HL-60/S4 treated with retinoic acid at 250 ng/mL for 4 days and 3 days (cell line): ENCODE measurements around the gene STK32B.
"Not testable (repeated sequence)": the region's sequence is repeated elsewhere in the genome, so short reads cannot be mapped to it uniquely, and the experiment has no call there.

Experiments used
- in situ Hi-C: fragments of 300-500 bp; cut with MboI; formaldehyde crosslinking; loops from 2 replicates; pipeline ENCODE4 v1.7.0; 2022; ENCODE audit warnings: low sequenced_read_pairs

STK32B gene

DNA sequence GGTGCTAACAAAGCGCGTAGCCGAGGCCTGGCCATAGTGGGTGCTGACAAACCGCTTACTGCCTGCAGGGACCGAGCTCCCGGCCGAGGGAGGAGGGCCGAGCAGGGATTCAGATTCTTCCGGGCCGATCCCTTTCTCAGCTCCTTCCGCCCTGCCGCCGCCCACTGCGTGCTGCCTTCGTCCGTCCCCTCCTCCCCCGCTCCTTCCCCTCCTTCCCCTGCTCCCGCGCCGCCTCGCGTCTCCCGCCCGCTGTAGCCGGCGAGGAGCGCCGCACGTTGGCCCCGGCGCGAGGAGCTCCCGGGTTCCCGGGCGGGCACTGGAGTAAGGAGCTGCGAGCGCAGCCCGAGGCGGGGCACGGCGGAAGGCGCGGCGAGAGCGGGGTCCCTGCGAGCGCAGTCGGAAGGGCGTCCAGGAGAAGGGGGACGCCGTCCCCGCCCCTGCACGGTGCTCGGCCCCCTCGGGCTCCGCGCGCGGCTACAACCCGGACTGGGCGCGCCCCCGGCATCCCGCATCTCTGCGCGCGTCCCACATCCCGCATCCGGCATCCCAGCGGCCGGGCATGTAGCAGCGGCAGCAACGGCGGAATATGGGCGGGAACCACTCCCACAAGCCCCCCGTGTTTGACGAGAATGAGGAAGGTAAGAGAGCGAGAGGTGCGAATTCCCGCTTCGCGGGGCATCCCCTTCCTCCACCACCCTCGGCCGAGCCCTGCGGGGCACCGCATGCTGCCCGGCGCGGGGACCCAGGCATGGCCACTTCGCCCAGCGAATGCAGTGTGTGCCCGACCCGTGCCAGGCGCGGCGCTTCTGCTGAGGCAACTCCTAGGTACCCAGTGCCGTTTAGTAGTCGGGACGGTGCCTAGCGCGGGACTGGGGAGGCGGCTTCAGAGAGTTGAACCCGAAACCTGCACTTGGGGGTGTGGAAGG, at the start of gene STK32B:
STK32B (plus strand) TSS at position 203 of the 926 bp plus-strand sequence.
- in situ Hi-C loops, result no loop called here

DNA sequence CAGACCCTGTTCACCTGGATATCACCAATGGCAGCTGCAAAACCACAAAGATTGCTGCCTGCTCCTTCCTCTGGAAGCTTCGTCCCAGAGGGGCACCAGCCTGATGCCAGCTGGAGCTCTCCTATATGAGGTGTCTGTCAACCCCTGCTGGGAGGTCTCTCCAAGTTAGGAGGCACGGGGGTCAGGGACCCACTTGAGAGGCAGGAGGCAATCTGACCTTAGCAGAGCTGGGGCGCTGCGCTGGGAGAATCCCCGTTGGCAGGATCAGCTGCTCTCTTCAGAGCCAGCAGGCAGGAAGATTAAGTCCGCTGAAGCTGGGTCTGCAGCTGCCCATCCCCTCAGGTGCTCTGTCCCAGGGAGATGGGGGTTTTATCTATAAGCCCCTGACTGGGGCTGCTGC, 49.6 kb upstream of the STK32B start:
- in situ Hi-C loops, result not testable (repeated sequence)

DNA sequence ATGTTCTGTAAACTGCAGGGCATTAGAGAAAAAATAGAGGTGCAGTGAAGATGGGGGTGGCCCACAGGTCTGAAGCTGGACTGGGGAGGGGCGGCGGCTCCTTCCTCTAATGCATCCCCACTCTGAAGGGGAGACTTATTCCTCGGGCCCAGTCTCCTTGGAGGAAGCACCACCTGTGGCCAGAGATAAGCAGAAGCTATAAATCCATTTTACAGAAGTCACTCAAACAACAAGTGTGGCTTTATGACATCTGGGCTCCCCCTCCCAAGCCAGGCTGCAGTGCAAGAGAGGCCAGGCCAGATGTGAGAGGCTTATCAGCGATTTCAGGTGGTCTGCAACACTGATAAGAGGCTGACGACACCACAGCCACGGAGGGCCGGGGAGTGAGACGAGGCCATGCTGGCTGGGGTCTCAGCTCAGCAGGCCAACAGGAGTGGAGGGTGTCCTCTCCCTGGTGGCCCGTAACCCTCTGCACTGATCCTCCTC, 47.9 kb upstream of the STK32B start:
- in situ Hi-C loops, result no loop called here

DNA sequence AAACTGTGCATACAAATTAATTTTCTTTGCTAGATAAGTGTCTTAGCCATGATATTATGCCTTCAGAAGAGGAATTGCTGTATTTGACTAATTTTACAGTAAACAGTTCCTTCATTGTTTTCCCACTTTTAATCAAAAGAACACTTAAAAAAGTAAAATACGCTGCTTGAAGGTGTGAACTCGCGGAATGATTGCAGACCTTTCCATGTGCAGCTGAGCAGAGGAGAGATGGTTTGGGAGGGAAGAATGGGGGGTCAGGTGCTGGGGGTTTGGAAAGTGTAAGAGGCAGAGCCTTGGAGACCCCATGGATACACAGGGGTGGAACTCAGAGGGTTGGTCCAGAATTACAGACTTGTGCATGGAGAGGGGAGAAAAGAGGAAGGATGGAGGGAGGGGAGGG, 47.4 kb upstream of the STK32B start:
- in situ Hi-C loops, result no loop called here

DNA sequence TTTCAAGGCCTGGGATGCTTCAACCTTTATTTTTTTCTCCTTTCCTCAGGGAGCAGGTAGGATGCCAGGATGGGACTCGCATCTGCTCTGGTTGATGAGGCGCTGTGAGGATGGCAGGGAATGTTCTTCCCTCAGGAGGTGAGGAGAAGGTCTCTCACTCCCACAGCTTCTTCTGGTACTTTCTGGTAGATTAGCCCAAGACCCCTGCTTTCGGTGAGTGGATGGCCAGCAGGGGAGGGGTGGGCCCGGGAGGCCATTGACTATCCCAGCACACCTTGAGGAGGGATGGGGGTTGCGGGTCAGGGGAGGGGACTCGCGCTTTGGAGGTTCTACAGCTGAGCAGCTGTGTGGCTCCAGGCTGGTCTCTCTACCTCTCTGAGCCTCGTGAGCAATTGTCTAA, 46.8 kb upstream of the STK32B start:
- in situ Hi-C loops, result no loop called here

DNA sequence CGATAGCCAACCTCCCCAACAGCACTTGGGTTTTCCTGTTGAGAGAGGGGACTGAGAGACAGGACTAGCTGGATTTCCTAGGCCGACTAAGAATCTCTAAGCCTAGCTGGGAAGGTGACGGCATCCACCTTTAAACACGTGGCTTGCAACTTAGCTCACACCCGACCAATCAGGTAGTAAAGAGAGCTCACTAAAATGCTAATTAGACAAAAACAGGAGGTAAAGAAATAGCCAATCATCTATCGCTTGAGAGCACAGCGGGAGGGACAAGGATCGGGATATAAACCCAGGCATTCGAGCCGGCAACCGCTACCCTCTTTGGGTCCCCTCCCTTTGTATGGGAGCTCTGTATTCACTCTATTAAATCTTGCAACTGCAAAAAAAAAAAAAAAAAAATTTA, 44.3 kb upstream of the STK32B start:
- in situ Hi-C loops, result not testable (repeated sequence)

DNA sequence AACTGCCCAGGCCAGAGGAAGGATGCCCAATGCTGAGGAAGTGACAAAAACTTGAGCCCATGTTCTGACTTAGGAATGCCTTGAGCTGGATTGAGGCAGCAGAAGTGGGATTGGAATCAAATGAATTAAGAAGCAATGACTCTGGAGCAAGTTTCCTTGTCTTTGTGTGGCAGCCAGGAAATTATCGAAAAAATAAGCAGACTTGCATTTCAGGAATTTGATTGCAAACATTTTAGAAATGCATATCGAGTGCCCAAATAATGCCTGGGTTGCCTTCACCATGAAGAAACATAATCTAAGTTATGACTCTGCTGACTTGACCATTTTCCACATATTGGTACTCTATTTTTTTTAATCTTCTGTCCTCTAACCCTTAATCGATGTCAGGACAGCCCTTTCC, 41.5 kb upstream of the STK32B start:
- in situ Hi-C loops, result no loop called here

DNA sequence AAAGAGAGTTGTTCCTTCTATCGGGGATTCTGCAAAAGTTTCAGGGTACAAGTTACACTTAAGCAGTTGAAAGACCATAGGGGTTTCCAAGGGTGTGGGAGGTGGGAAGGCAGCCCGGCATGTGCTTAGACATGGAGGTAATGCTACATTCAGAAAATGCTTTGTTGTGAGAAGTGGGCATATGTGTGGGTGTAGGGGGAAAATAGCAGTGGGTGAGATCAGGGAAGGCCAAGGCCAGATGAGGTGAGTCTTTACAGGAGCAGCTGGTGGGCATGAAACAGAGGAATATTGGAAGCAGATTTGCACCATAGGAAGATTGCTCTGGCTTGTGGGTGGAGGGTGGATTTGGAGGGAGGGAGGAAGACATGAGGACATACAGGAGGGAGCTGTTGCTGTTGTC, 40.3 kb upstream of the STK32B start:
- in situ Hi-C loops, result no loop called here

DNA sequence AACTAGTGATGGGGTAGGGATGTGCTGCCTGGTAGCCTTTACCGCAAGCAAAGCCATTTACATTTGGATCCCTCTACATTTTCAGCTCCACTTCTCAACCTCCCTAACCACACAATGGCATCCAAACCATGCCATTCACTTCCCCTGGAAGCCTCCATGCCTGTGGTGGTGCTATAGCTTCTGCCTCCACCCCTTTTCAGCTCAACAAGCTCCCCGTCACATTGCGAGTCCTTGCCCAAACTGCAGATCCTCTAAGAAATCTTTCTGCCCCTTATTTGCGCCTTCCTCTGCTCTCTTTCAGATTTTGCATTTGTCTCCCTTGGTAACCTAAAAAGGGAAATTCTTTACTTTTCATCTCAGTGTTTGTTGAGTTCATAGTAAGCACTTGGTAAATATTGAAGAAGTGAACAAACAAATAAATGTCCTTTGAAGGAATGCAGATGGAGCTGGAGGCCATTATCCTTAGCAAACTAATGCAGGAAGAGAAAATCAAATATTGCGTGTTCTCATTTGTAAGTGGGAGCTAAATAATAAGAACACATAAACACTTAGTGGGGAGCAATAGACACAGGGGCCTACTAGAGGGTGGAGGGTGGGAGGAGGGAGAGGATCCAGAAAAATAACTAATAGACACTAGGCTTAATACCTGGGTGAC, 38.9 kb upstream of the STK32B start:
- in situ Hi-C loops, result no loop called here

DNA sequence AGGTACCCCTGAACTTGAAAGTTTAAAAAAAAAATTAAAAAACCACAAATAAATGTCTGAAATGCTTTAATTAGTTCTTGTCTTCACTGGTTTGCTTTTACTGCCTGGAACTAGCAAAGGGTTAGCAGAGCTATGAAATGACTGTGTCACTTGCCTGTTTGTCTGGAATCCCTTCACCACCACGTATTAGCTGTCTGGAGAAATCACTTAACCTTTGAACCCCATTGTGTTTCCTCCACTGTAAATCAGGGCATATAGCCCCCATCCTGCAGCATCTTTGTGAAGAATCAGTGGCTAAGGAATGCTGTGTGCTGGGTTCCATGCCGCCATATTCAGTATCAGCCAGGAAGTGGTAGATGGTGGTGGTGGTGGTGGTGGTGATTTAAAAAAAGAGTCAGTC, 38.3 kb upstream of the STK32B start:
- in situ Hi-C loops, result no loop called here

DNA sequence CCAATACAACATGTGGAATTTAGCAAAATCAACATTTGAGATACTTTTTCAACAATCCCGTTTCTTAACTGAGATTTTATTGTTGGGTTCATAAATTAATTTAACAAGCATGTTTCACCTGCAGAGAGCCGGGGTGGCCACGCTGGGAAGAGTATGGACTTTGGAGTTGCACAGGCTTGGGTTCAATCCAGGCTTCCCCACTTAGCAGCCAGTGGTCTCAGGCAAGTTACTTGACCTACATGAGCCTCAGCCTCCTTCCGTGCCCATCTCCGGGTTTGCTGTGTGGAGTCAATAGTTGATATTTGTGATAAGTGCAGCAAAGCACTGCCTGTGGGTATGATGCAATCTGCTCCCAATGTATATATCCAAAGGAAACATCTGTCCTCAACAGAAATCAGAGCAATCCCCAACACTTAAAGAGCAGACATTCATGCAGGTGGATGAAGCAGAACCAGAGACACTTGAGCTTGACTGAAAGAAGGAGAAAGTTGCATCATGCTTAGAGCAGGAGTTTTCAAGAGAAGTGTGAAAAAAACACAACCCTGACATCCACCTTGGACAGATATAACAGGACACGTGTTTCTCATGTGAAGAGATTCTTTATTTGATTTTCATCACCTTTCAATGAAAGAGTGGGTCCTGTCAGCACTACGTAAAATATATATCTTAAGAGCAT, 37.1 kb upstream of the STK32B start:
- in situ Hi-C loops, result no loop called here

DNA sequence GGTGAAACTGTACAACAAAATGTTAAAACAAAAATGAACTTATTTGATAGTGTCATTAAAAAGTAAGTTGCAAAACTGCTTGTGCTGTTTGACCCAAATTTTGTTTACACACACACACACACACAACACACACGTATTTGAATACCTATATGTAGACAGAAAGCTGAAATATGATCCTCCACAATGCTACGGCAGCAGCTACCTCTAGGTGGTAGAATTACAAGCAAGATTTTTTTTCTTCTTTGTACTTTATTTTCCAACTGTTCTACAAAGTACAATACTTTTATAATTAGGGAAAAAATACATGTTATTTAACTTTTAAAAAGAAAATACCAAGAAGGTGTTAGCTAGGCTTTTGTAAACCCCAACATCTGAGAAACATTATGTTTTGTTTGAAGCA, 33.2 kb upstream of the STK32B start:
- in situ Hi-C loops, result no loop called here

DNA sequence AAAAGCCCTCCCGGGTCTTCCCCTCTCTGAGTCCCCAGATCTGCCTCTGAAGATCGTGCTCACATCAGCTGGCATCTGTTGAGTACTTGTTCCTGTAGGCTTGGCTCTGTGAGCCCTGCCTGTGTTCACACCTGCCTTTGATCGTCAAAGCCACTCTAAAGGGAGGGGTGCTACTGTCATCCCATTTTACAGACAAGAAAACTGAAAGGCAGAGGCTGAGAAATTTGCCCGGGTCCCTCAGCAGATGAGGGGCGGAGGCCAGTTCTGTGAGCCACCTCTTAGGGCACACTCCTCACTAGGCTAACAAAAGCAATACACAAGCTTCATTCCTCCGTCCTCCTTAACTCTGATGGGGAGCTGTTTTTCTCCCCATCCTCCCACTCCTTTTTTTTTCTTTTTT, 32.7 kb upstream of the STK32B start:
- in situ Hi-C loops, result no loop called here

DNA sequence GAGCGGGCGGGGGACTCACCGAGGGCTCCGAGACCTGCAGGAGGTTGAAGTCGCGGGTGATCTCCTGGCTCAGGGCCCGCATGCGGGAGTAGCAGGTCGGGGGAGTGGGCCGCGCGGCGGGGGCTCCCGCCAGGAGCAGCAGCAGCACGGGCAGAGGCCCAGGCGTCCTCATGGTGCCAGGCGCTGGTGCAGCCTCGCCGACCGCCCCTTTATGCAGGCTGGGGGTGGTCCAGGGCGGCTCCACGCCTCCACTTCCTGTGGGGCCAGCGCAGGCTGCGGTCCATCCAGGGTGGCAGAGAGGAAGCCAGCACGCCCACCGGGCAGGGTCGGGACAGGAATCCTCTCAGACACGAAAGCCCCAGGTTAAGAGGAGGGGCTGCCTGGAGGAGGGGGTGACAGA, 32.0 kb upstream of the STK32B start, which contains the start of gene CYTL1:
CYTL1 (minus strand) TSS at position 185 of the 400 bp plus-strand sequence; CDS start at position 172, 13 bp downstream.
- in situ Hi-C loops, result no loop called here

DNA sequence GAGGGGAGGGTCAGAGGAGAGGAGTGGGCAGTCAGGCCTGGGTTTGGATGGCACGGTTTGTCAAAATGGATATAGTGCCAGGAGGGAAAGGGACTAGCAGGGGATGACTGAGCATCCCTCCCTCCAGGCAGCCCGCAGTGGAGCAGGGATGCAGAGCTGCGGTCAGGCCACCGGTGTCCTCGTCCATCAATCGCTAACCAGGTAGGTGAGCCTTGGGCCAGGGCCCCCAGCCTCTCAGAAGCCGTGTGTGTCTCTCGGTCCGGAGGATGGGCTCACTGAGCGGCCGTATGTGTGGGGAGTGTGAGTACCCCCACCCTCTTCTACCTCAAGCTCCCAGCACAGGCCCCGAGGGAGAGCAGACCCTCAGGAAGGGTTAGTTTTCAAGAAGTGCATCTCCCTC, 31.5 kb upstream of the STK32B start:
- in situ Hi-C loops, result no loop called here

DNA sequence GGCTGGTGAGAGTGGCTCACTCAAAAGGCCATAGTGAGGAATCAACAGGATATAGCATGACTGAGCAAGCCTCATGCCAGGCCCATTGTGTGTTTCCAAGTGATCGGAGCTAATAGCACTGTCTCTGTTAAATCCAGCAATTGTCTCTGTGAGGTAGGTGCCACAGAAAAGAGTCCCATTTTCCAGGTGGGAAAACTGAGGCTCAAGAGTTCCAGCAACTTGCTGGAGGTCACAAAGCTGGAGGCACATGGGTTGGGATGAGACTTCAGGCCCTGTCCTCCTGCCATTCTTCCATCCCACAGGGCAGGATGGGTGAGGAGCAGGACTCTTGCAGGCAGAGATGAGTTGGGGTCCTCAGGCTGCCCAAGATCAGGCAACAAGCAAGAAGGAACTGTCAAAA, 30.9 kb upstream of the STK32B start:
- in situ Hi-C loops, result no loop called here

DNA sequence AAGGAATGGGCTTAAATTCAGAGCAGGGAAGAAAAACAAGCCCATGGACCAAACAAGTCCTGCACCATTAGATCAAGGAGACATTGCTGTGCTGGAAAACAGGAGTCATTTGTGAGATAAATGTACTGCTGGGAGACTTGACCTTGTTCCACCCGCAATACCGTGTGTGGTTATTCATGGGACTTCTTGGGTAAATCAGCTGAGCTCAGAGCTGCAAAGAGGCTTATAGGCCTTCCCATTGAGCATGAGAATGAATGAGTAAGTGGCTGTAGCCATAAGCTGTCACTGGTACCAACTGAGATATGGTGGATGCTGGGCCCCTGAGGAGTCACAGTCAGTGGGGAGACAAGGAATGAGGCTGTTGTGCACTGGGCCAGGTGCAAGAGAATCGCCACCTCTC, 29.7 kb upstream of the STK32B start:
- in situ Hi-C loops, result no loop called here

DNA sequence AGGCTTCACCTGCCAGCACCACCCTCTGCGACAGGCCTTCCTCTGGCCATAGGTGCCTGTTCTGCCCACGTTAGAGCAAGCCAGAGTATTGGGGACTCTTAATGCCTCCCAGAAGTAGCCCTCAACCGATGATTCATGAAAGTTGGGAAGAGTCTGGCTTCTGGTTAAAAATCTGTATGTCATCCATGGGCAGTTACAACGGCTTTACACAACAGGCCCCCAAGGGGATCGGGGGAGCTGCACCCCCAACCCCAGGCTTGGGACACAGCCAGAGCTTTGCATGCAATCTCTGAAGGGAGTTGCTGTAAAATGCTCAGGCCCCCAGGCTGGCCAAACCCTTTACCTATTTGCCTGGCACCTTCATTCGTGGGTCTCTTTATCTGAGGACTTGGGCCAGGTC, 26.6 kb upstream of the STK32B start:
- in situ Hi-C loops, result no loop called here

DNA sequence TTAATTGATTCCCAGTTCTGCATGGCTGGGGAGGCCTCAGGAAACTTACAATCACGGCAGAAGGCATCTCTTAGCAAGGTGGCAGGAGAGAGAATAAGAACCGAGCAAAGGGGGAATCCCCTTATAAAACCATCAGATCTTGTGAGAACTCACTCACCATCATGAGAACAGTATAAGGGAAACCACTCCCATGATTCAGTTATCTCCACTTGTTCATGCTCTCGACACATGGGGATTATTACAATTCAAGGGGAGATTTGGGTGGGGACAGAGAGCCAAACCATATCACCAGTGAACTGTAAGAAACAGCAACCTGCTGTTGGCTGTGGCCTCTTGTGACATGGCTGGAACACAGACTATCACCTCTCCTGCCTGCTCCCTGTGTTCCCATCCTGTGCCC, 24.9 kb upstream of the STK32B start:
- in situ Hi-C loops, result no loop called here

DNA sequence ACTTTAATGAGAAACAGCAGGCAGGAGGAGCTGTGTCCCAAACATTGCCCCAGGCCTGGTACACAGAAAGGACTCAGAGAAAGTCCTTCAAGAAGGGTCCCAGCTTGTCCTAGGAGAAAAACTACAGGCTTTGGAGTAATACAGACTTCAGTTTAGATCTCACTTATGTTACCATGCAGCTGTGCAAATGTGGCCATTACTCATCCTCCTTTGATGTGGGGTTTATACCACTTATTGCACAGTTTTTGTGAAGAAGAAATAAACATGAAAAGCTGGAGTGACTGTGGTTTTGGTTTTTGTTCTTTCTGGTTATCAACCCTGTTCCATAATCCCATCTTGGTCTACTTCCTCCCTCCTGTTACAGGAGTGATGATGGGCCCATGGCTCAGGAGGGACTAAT, 23.9 kb upstream of the STK32B start:
- in situ Hi-C loops, result no loop called here

DNA sequence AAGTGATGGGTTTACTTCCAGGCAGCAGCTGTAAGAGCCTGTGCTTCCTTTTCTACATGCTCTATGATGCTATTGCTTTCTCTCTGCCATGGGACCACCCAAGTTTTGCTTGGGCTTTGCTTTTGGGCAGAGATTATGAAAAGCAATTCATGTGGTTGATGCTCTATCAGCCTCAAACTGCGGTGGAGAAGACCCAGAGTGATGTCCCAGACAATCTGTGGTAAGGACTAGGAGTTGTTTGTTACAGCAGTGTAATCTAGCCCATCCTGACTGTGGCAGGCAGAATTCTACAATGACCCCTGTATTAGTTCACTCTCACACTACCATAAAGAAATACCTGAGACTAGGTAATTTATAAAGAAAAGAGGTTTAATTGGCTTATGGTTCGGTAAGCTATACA, 22.8 kb upstream of the STK32B start:
- in situ Hi-C loops, result no loop called here

DNA sequence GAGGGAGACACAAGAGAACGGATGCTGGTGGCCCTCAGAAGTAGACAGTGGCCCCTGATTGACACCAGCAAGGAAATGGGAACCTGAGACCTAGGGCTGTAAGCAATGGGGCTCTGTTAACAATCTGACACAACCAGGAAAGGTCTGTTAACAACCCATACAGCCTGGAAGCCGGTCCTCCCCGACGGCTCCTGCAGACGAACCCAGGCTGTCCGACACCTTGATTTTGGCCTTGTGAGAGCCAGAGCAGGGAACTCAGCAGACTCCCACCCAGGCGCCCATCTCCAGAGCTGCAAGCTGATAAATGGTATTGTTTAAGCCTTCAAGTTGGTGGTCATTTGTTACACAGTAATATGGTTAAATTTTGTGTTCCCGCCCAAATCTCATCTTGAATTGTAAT, 21.8 kb upstream of the STK32B start:
- in situ Hi-C loops, result no loop called here
